ENCODE data around the gene CPNE2.

DNA sequence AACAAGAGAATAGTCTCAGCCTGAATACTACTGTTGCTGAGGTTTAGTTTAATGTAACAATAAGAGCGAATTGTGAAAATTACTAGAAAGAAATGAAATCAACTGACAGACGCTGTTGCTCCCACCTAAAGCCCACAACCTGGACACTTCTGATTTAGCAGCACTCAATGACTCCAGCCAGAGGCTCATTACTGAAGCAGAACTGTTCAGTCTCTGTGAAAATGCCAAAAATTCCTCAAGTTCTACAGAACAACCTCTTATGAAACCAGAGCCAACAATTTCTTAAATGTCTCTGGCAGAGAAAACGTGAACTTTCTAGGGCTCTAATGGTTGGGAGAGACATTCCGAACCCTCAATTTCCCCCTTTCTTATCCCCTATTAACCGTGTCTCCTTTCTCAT, 83.5 kb downstream of the CPNE2 start:
- TF ChIP-seq POLR2AphosphoS5 (IDR thresholded peaks at IDR 0.05) (no peak), POLR2A (IDR thresholded peaks at IDR 0.05) (no peak), EP300 (IDR thresholded peaks at IDR 0.05) (no peak)
- TF ChIP-seq, protein P1, sequence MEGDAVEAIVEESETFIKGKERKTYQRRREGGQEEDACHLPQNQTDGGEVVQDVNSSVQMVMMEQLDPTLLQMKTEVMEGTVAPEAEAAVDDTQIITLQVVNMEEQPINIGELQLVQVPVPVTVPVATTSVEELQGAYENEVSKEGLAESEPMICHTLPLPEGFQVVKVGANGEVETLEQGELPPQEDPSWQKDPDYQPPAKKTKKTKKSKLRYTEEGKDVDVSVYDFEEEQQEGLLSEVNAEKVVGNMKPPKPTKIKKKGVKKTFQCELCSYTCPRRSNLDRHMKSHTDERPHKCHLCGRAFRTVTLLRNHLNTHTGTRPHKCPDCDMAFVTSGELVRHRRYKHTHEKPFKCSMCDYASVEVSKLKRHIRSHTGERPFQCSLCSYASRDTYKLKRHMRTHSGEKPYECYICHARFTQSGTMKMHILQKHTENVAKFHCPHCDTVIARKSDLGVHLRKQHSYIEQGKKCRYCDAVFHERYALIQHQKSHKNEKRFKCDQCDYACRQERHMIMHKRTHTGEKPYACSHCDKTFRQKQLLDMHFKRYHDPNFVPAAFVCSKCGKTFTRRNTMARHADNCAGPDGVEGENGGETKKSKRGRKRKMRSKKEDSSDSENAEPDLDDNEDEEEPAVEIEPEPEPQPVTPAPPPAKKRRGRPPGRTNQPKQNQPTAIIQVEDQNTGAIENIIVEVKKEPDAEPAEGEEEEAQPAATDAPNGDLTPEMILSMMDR (IDR thresholded peaks at IDR 0.05), result no peak

Data from upper lobe of left lung (tissue), 4 donors.